ENCODE results near the gene VPS13D.

DNA sequence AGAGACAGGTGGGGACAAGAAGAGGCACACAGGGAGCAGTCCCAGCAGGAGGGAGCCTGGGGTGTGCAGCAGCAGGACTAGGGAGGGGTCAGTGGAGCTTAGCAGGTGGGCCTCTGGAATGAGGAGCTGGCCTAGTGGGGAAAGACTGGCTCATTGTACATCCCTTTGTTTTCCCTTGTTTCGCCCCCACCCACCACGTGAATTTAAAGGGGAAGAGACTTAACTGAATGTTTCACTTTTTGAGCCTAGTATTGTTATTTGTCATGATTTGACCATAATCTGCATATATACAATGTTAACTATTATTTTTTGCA is 206.5 kb downstream of the VPS13D start:
- TF ChIP-seq, protein P1, sequence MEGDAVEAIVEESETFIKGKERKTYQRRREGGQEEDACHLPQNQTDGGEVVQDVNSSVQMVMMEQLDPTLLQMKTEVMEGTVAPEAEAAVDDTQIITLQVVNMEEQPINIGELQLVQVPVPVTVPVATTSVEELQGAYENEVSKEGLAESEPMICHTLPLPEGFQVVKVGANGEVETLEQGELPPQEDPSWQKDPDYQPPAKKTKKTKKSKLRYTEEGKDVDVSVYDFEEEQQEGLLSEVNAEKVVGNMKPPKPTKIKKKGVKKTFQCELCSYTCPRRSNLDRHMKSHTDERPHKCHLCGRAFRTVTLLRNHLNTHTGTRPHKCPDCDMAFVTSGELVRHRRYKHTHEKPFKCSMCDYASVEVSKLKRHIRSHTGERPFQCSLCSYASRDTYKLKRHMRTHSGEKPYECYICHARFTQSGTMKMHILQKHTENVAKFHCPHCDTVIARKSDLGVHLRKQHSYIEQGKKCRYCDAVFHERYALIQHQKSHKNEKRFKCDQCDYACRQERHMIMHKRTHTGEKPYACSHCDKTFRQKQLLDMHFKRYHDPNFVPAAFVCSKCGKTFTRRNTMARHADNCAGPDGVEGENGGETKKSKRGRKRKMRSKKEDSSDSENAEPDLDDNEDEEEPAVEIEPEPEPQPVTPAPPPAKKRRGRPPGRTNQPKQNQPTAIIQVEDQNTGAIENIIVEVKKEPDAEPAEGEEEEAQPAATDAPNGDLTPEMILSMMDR (IDR thresholded peaks at IDR 0.05; ENCODE audit: borderline replicate concordance, extremely low read depth, low read length, poor library complexity, severe bottlenecking): no peak
- TF ChIP-seq EZH2 (IDR thresholded peaks at IDR 0.05; ENCODE audit: borderline replicate concordance, low read depth, low read length, severe bottlenecking): no peak
